Stimulated activated CD4-positive, alpha-beta T cell treated with anti-CD3 and anti-CD28 coated beads, Interleukin-12 subunit alpha, Interleukin-12 subunit beta, amount 100 ng/mL, for 24 hours (primary cell): Measurements from ENCODE around the gene CACNA2D3.
"Not testable (repeated sequence)": the region's sequence is repeated elsewhere in the genome, so short reads cannot be mapped to it uniquely, and the experiment has no call there.

ENCODE experiments used
- DNase-seq, 2 experiments: peaks; one replicate each; pipeline ENCODE4 v3.0.0-alpha.2; 2020; ENCODE audit warnings: low read depth in 2 of 2

CACNA2D3 gene

GRCh38 chr3:55066551-55067047 lies 944.2 kb downstream of the CACNA2D3 start:
- no peak for DNase-seq

GRCh38 chr3:55069950-55070349 lies 947.6 kb downstream of the CACNA2D3 start:
- DNase-seq = no peak

GRCh38 chr3:55074796-55075195 lies 952.4 kb downstream of the CACNA2D3 start:
- no peak for DNase-seq

GRCh38 chr3:55075846-55076245 lies 953.5 kb downstream of the CACNA2D3 start:
- DNase-seq = no peak

- DNase-seq = no peak
These were observed 955.4 kb downstream of the CACNA2D3 start for GRCh38 chr3:55077726-55078125.

GRCh38 chr3:55078876-55079275 lies 956.5 kb downstream of the CACNA2D3 start:
- no peak for DNase-seq

- no peak for DNase-seq
These were observed 962.9 kb downstream of the CACNA2D3 start for GRCh38 chr3:55085231-55085630.

- no peak for DNase-seq
These were observed 966.9 kb downstream of the CACNA2D3 start for GRCh38 chr3:55089211-55089610.

GRCh38 chr3:55090291-55090690 lies 967.9 kb downstream of the CACNA2D3 start:
- DNase-seq = no peak

GRCh38 chr3:55090746-55091145 lies 968.4 kb downstream of the CACNA2D3 start:
- DNase-seq = no peak

- DNase-seq = no peak
These were observed 969.3 kb downstream of the CACNA2D3 start for GRCh38 chr3:55091381-55092225.

GRCh38 chr3:55094676-55095075 lies 972.3 kb downstream of the CACNA2D3 start:
- DNase-seq = no peak

GRCh38 chr3:55097441-55097840 lies 975.1 kb downstream of the CACNA2D3 start:
- DNase-seq = no peak

- DNase-seq = no peak
These were observed 983.3 kb downstream of the CACNA2D3 start for GRCh38 chr3:55105647-55106046.

GRCh38 chr3:55107187-55107586 lies 984.8 kb downstream of the CACNA2D3 start:
- no peak for DNase-seq

- not testable (repeated sequence) for DNase-seq
These were observed 989.6 kb downstream of the CACNA2D3 start for GRCh38 chr3:55111906-55112305.

GRCh38 chr3:55118451-55118850 lies 996.1 kb downstream of the CACNA2D3 start:
- no peak for DNase-seq

- DNase-seq = no peak
These were observed 996.9 kb downstream of the CACNA2D3 start for GRCh38 chr3:55119268-55119667.

GRCh38 chr3:55122312-55122711 lies 1000.0 kb downstream of the CACNA2D3 start:
- DNase-seq = no peak
